ENCODE measurements around the gene PKM.

DNA sequence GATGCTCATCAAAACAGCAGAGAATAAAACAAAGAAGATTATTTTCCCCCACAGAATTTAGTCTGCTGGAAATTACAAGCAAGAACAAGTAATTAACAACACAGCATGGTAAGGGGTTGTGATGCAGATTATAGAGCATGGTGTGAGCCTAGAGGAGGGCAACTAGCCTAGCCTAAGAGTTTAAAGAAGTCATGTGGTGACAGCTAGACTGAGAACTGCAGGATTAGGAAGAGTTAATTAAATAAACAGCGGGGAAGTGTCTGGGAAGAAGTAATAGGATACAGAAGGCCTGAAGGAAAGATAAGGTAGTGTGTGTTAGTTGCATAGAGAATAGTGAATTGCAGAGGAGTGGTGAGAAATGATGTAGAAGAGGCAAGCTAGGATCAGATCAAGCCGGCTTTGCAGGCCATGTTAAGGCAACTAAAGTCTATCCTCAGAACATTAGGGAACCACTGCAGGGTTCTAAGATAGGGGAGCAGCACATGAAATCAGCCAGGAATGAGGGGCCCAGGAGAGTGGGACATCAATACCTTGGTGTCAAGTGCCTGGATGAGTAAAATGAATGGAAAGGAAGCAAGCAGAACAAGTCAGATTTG is 11.9 kb upstream of the PKM start:
- no peak for TF ChIP-seq CTCF (conservative IDR thresholded peaks at IDR 0.05 in 1 of 2, IDR thresholded peaks at IDR 0.05 in 1 of 2; ENCODE audit: low read depth in 1 of 2, low read length in 2 of 2)
- no peak for TF ChIP-seq EZH2 (IDR thresholded peaks at IDR 0.05; ENCODE audit: low read length, missing control alignments)
